Vagina (tissue), 2 donors: ENCODE data around the gene STX19.

Source experiments
- CTCF ChIP-seq, 3 experiments: fragments of 450-650 bp in 2 of 3; fragments of 200-600 bp in 1 of 3; sonication (generic) in 1 of 3; IDR thresholded peaks; one replicate each; pipeline ENCODE4 v1.5.1; 2017 to 2019; ENCODE audit warnings: antibody characterized with exemption in 3 of 3, mild to moderate bottlenecking in 2 of 3, moderate library complexity in 2 of 3
- POLR2A ChIP-seq, 2 donors: fragments of 450-650 bp; IDR thresholded peaks; one replicate each; pipeline ENCODE4 v1.6.1; 2017; ENCODE audit warnings: antibody characterized with exemption in 2 of 2, mild to moderate bottlenecking in 2 of 2, moderate library complexity in 2 of 2
- POLR2AphosphoS5 ChIP-seq, 2 donors: sonication (generic); formaldehyde crosslinking; IDR thresholded peaks; one replicate each; pipeline ENCODE4 v1.9.0; 2017; ENCODE audit warnings: antibody characterized with exemption in 2 of 2, mild to moderate bottlenecking in 2 of 2, low read depth in 1 of 2; ENCODE audit not compliant: insufficient read depth in 1 of 2

- TF ChIP-seq CTCF (IDR thresholded peaks at IDR 0.05), result no peak
- peak in 1 of 2 donors; percentile 30 for TF ChIP-seq POLR2A (IDR thresholded peaks at IDR 0.05)
- TF ChIP-seq POLR2AphosphoS5 (IDR thresholded peaks at IDR 0.05; ENCODE audit: insufficient read depth in 1 of 2, low read depth in 1 of 2), result peak; percentile 86 to 94
These were observed 34.4 kb upstream of the STX19 start, which contains the start of the genes DHFR2 and NSUN3 for GRCh38 chr3:94062513-94063404.
